GM19397 (cell line): Measurements from ENCODE around the gene RCVRN.

Experiments used
- ATAC-seq: cut with Tn5 transposase; IDR thresholded peaks from one replicate; pipeline ENCODE4 v1.9.1; 2021; ENCODE audit warnings: mild to moderate bottlenecking, moderate library complexity; ENCODE audit not compliant: unreplicated experiment

Gene RCVRN

GRCh38 chr17:9899280-9900043, 5.6 kb downstream of the RCVRN start:
- no peak for ATAC-seq

DNA sequence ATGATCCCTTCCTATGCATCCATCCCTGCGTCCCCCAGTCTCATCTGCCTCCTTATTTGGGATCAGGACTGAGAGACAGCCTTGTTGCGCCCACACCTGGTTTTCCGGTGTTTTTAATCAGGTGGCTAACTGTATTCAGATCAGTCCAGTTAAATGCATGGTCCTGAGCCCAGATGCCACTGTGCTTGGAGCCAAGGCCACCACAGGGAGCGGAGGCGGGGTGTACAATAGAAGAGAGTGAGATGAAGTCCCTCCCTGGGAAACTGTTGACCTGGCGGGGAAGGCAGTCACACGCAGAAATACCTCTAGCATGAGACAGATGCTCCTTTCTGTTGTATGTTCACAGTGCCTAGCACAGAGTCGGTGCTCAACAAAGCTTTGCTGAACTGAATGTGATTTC, 6.3 kb downstream of the RCVRN start:
- no peak for ATAC-seq

GRCh38 chr17:9897372-9897968, 7.6 kb downstream of the RCVRN start:
- ATAC-seq = no peak

DNA sequence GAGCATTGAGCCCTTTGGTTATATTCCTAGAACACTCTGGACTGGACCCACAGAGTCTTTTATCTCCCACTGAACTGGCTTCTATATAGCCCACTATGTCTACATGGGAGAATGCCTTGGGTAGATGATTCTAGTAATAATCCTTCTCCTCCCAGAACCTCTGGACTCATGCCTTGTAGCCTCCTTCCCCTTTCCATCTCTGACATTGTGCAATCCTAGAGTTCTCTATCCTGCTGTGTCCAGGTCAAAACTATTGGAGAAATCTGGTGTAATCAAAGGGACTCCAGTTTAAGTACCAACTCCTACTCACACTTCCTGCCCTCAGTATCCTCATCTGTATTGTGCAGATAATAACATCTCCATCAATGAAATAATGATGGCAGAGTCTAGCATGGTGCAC, 9.1 kb downstream of the RCVRN start:
- no peak for ATAC-seq

DNA sequence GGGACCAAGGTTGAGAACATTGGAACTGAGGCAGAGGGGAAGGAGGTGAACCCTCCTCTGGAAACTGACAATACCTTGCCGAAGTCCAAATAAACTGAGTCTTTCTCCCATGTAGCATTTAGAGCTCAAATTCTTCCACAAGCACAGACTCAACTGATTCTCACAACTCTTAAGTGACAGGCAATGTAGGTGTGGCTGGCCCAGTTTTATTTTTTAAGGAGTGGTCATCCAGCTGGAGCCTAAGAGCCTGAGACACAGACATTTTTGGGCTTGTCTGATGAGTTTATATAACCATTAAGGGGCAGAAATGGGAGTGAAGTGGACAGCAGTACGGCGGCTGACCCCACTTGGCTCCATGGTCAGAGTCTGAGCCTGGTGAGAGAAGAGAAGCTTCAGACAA, 10.8 kb downstream of the RCVRN start:
- ATAC-seq = no peak

- ATAC-seq = no peak
Observed at GRCh38 chr17:9893411-9894012, 11.6 kb downstream of the RCVRN start.

DNA sequence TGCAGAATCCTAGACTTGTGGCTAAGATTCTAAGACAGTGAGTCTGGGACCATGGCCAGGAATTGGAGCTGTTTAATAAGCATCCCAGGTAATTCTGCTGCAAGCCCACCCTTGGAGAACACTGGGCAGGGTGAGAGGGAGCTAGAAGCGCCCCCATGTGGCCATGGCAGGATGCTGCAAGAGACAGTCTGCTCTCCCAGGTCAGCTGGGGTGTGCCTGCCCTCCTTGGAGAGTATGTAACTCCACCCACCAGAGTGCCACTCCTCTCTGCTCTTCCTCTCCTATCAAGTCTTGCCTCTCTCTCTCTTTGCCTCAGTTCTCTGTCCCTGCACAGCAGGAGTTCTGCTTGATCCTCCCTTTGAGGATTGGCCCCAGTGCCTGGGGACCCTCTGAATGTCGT, 14.9 kb downstream of the RCVRN start:
- ATAC-seq = no peak

DNA sequence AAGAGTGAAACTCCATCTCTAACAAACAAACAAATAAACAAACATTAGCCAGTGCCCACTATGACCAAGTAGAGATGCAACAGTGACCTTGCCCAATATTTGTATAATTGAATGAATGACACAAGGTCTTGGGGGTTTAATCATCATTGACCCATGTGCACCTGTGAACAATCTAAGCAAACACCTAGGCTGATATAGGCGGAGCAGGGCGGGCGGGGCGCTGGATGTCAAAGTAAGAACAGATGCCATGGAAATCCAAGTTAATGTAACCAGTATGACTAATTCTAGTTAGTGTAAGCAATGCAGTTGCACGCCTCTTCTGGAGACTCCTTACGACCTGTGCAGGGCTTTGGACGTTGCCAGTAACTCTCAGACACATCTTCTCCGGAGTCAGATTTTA, 17.6 kb downstream of the RCVRN start:
- no peak for ATAC-seq

GRCh38 chr17:9886141-9886930, 18.7 kb downstream of the RCVRN start:
- no peak for ATAC-seq

GRCh38 chr17:9883451-9883850, 21.6 kb downstream of the RCVRN start:
- no peak for ATAC-seq

GRCh38 chr17:9880582-9880999, 24.5 kb downstream of the RCVRN start:
- ATAC-seq = no peak

- no peak for ATAC-seq
Observed at GRCh38 chr17:9878786-9879525, 26.1 kb downstream of the RCVRN start.

- ATAC-seq = no peak
Observed at GRCh38 chr17:9878356-9878755, 26.7 kb downstream of the RCVRN start.

- ATAC-seq = no peak
Observed at GRCh38 chr17:9875441-9875840, 29.6 kb downstream of the RCVRN start.

- no peak for ATAC-seq
Observed at GRCh38 chr17:9874722-9875121, 30.3 kb downstream of the RCVRN start.

DNA sequence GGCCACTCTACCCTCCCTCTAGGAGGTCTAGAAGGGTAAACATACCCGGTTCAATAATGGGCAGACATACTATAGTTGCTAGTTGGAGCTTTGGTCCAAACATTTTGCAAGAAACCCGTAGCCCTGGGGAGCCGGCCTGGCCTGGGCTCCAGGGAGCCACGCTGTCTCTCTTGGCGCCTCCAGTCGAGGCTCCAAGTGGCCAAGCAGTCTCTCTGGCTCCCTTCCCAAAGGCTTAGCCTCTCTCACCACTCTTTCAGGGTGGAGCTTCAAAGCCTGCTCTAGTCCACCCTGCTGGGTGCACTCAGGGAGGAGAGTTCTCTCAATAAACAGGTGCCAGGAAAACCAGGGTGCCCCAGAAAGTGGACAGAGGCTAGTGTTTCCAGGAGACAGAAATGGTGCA, 32.2 kb downstream of the RCVRN start:
- ATAC-seq = no peak

- ATAC-seq = no peak
Observed at GRCh38 chr17:9868552-9868951, 36.5 kb downstream of the RCVRN start.

DNA sequence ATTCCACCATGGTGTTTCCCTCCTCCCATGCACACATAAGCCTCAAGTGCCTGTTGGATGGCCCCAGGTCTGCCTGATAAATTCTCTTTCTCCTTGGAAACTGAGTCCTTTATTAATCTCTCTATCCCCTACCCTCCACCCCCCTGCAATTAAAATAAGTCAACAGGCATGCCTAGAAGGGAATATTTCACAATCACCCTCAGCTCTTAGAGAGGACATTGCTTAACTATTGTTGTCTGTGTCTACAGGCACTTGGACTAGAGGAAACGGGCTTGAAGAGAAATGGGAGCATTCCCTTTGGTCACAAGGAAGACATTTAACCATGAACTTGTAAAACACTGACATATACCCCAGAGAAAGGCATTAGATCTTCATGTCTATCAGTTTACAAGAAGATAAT, 39.5 kb downstream of the RCVRN start:
- no peak for ATAC-seq

GRCh38 chr17:9862949-9863348, 42.1 kb downstream of the RCVRN start:
- ATAC-seq = no peak

GRCh38 chr17:9862220-9862619, 42.9 kb downstream of the RCVRN start:
- no peak for ATAC-seq

DNA sequence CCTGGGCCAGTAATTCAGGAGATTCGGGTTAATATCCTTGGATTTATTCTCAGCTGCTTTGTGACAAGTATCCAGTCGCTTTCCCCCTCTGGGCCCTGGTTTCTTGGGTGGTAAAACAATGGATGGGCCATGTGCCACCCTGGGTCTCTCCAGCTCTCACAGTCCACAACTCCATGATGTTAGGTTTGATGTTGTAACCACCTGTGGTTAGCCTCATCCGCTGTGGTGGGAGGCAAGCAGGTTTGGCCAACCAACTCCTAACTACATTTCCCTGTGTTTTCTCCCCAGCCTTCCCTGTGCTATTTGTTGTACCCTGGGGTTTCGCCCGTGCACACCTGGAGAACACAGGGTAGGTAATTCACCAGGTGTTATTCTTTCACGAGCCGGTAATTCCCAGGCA, 44.2 kb downstream of the RCVRN start:
- no peak for ATAC-seq
